IMR-90 (cell line): ENCODE measurements around the gene SCLY. TPM values are rescaled to one million over a fixed set of nuclear protein-coding genes. Genes with fewer than 3 reads are reported as not detected.

Source experiments
- ATAC-seq: fragments of 200-7000 bp; cut with Tn5 transposase; 2 replicates; pipeline ENCODE4 v1.9.1; 2020; ENCODE audit warnings: low read depth, mild to moderate bottlenecking, moderate library complexity
- BruUV-seq: library from RNA; stranded (reverse); fragments of 400-500 nt; replicated peaks from 2 replicates; lab custom pipeline; 2021; lab: Mats Ljungman, UMichigan
- CTCF ChIA-PET: fragments of 300-600 bp; formaldehyde crosslinking; extraction: SDS; loops from one replicate; lab custom pipeline; 2021; ENCODE audit warnings: antibody characterized with exemption; lab: Yijun Ruan, JAX
- POLR2A ChIA-PET: fragments of 300-600 bp; sonication (Branson Sonifier 250); formaldehyde crosslinking; loops from one replicate; lab custom pipeline; 2022; ENCODE audit warnings: antibody characterized with exemption; ENCODE audit not compliant: unreplicated experiment; lab: Charles Lee
- DNase-seq: peaks from one replicate; pipeline ENCODE4 v3.0.0; 2013
- H2AFZ ChIP-seq: replicated peaks from 2 replicates; pipeline ENCODE3; 2013; ENCODE audit warnings: low read length, mild to moderate bottlenecking; ENCODE audit not compliant: poor library complexity
- H2AK5ac ChIP-seq: 2 replicates; pipeline ENCODE4 v1.6.1; 2013; ENCODE audit warnings: low read depth, low read length, inconsistent platforms
- H2AK9ac ChIP-seq: replicated peaks from 2 replicates; pipeline ENCODE3; 2013; ENCODE audit warnings: mild to moderate bottlenecking, low read depth, low read length, moderate library complexity; ENCODE audit not compliant: poor library complexity
- H2BK120ac ChIP-seq: 2 replicates; pipeline ENCODE4 v1.6.1; 2013; ENCODE audit warnings: low read depth, low read length, inconsistent platforms
- H2BK15ac ChIP-seq: 3 replicates; pipeline ENCODE4 v1.6.1; 2013; ENCODE audit warnings: low read depth, low read length, inconsistent platforms
- H2BK20ac ChIP-seq: 2 replicates; pipeline ENCODE4 v1.6.1; 2013; ENCODE audit warnings: low read depth, mild to moderate bottlenecking, inconsistent platforms, low read length, moderate library complexity
- H2BK5ac ChIP-seq: 2 replicates; pipeline ENCODE4 v1.6.1; 2013; ENCODE audit warnings: mild to moderate bottlenecking, low read depth, low read length, inconsistent platforms; ENCODE audit not compliant: poor library complexity, severe bottlenecking
- H3K14ac ChIP-seq: replicated peaks from 2 replicates; pipeline ENCODE4 v1.6.1; 2013; ENCODE audit warnings: low read depth, low read length, inconsistent platforms
- H3K18ac ChIP-seq: 2 replicates; pipeline ENCODE4 v1.6.1; 2013; ENCODE audit warnings: low read depth, low read length, control low read depth
- H3K23ac ChIP-seq: 2 replicates; pipeline ENCODE4 v1.6.1; 2013; ENCODE audit warnings: low read depth, low read length, inconsistent platforms
- H3K27ac ChIP-seq: 2 replicates; pipeline ENCODE4 v1.5.1; 2013; ENCODE audit warnings: mild to moderate bottlenecking, control low read depth, low read length; ENCODE audit not compliant: insufficient read depth
- H3K27me3 ChIP-seq: 2 replicates; pipeline ENCODE4 v1.6.1; 2013; ENCODE audit warnings: low read length; ENCODE audit not compliant: control insufficient read depth, insufficient read depth
- H3K36me3 ChIP-seq: 2 replicates; pipeline ENCODE4 v1.6.1; 2013; ENCODE audit warnings: low read length, mixed read lengths; ENCODE audit not compliant: control insufficient read depth, insufficient read depth
- H3K4ac ChIP-seq: 2 replicates; pipeline ENCODE4 v1.6.1; 2013; ENCODE audit warnings: low read depth, low read length, inconsistent platforms
- H3K4me1 ChIP-seq: 2 replicates; pipeline ENCODE4 v1.6.1; 2013; ENCODE audit warnings: low read length, mixed read lengths; ENCODE audit not compliant: control insufficient read depth, insufficient read depth
- H3K4me2 ChIP-seq: 2 replicates; pipeline ENCODE4 v1.6.1; 2013; ENCODE audit warnings: low read depth, mild to moderate bottlenecking, control low read depth, low read length, moderate library complexity
- H3K4me3 ChIP-seq: 2 replicates; pipeline ENCODE4 v1.5.1; 2013; ENCODE audit warnings: low read depth, mild to moderate bottlenecking, control low read depth, low read length, moderate library complexity; ENCODE audit not compliant: insufficient read depth
- H3K56ac ChIP-seq: 2 replicates; pipeline ENCODE4 v1.6.1; 2013; ENCODE audit warnings: low read length, inconsistent platforms; ENCODE audit not compliant: insufficient read depth; ENCODE audit errors: extremely low read depth
- H3K79me1 ChIP-seq, 2 experiments: 2 replicates each; pipeline ENCODE4 v1.6.1; 2013; ENCODE audit warnings: low read length in 2 of 2, inconsistent platforms in 1 of 2, low read depth in 1 of 2
- H3K9ac ChIP-seq: 2 replicates; pipeline ENCODE4 v1.6.1; 2013; ENCODE audit warnings: low read depth, low read length, control low read depth
- H3K9me1 ChIP-seq: 2 replicates; pipeline ENCODE4 v1.6.1; 2013; ENCODE audit warnings: low read length, inconsistent platforms; ENCODE audit not compliant: insufficient read depth
- H3K9me3 ChIP-seq: 2 replicates; pipeline ENCODE4 v1.6.1; 2013; ENCODE audit warnings: low read length; ENCODE audit not compliant: control insufficient read depth, insufficient read depth
- H4K20me1 ChIP-seq: 2 replicates; pipeline ENCODE4 v1.6.1; 2013; ENCODE audit warnings: low read length, inconsistent platforms; ENCODE audit not compliant: insufficient read depth
- H4K5ac ChIP-seq: 2 replicates; pipeline ENCODE4 v1.6.1; 2013; ENCODE audit warnings: mild to moderate bottlenecking, low read depth, low read length, control low read depth
- H4K8ac ChIP-seq, 2 experiments: 2 replicates each; pipeline ENCODE4 v1.6.1; 2013; ENCODE audit warnings: low read depth in 2 of 2, low read length in 2 of 2, control low read depth in 1 of 2, inconsistent platforms in 1 of 2
- H4K91ac ChIP-seq: 2 replicates; pipeline ENCODE4 v1.6.1; 2013; ENCODE audit warnings: low read depth, low read length, inconsistent platforms; ENCODE audit not compliant: insufficient read depth
- BHLHE40 ChIP-seq: fragments of 150-350 bp; IDR thresholded peaks from 2 replicates; pipeline ENCODE4 v1.6.1; 2016; ENCODE audit warnings: mild to moderate bottlenecking, low read depth, low read length
- CEBPB ChIP-seq: IDR thresholded peaks from 2 replicates; pipeline ENCODE4 v1.6.1; 2012; ENCODE audit warnings: low read depth, low read length, improper control_type of control experiment
- CHD1 ChIP-seq: IDR thresholded peaks from 2 replicates; pipeline ENCODE4 v1.6.1; 2012; ENCODE audit warnings: low read depth, low read length, improper control_type of control experiment
- FOS ChIP-seq: fragments of 150-350 bp; IDR thresholded peaks from 2 replicates; pipeline ENCODE4 v1.6.1; 2016; ENCODE audit warnings: low read depth, low read length
- MAFK ChIP-seq: IDR thresholded peaks from 2 replicates; pipeline ENCODE4 v1.6.1; 2012; ENCODE audit warnings: low read depth, low read length, improper control_type of control experiment
- MAZ ChIP-seq: IDR thresholded peaks from 2 replicates; pipeline ENCODE4 v1.6.1; 2012; ENCODE audit warnings: low read depth, mild to moderate bottlenecking, low read length, improper control_type of control experiment, moderate library complexity, borderline replicate concordance
- MXI1 ChIP-seq: IDR thresholded peaks from 2 replicates; pipeline ENCODE4 v1.6.1; 2012; ENCODE audit warnings: low read depth, mild to moderate bottlenecking, low read length, moderate library complexity, borderline replicate concordance
- NFE2L2 ChIP-seq: fragments of 150-350 bp; IDR thresholded peaks from 2 replicates; pipeline ENCODE4 v1.6.1; 2016; ENCODE audit warnings: low read depth, mild to moderate bottlenecking, low read length
- POLR2A ChIP-seq: IDR thresholded peaks from 2 replicates; pipeline ENCODE4 v1.6.1; 2012; ENCODE audit warnings: mild to moderate bottlenecking, low read depth, low read length
- RAD21 ChIP-seq: IDR thresholded peaks from 2 replicates; pipeline ENCODE4 v1.6.1; 2012; ENCODE audit warnings: low read length, improper control_type of control experiment
- RCOR1 ChIP-seq: IDR thresholded peaks from 2 replicates; pipeline ENCODE4 v1.6.1; 2012; ENCODE audit warnings: mild to moderate bottlenecking, low read length, improper control_type of control experiment; ENCODE audit not compliant: insufficient replicate concordance
- RFX5 ChIP-seq: IDR thresholded peaks from 2 replicates; pipeline ENCODE4 v1.8.0; 2012; ENCODE audit warnings: low read depth, mild to moderate bottlenecking, low read length, moderate library complexity
- SMC3 ChIP-seq: fragments of 150-350 bp; IDR thresholded peaks from 2 replicates; pipeline ENCODE4 v1.6.1; 2016; ENCODE audit warnings: low read depth, mild to moderate bottlenecking, antibody characterized with exemption, low read length, moderate library complexity
- WGBS, 2 experiments: methylation state at CpG; one replicate each; pipeline versions ENCODE4 v1.1.5 to v1.1.7; 2013; ENCODE audit warnings: missing lambda C conversion rate in 2 of 2; ENCODE audit not compliant: insufficient read length in 1 of 2; ENCODE audit errors: extremely low coverage in 2 of 2; 5-methylcytosine and 5-hydroxymethylcytosine counted together
- dilution Hi-C: fragments of 300-500 bp; cut with HindIII; formaldehyde crosslinking; loops from one replicate; pipeline ENCODE4 v1.14.3; 2018; ENCODE audit warnings: low sequenced_read_pairs; ENCODE audit not compliant: unreplicated experiment
- in situ Hi-C: fragments of 300-500 bp; cut with MboI; formaldehyde crosslinking; loops from 3 replicates; pipeline ENCODE4 v1.14.3; 2019; ENCODE audit warnings: low sequenced_read_pairs, inconsistent platforms, mixed read lengths
- intact Hi-C: fragments of 100-400 bp; cut with micrococcal nuclease; formaldehyde crosslinking; loops from 2 replicates; pipeline ENCODE4 v1.10.0; 2022
- polyA plus RNA-seq, 3 experiments: library from polyadenylated mRNA; depleted of rRNA; stranded (reverse); fragments of >200 nt; gene quantifications; 2 replicates each; pipeline ENCODE4 v1.2.3, GENCODE V29; 2012; ENCODE audit warnings: low replicate concordance in 1 of 3
- total RNA-seq: library from RNA; depleted of rRNA; stranded (reverse); fragments of >200 nt; gene quantifications from 2 replicates; pipeline ENCODE4 v1.2.3, GENCODE V29; 2012
- TF ChIP-seq, protein P1 (sequence below): conservative IDR thresholded peaks from 2 replicates; pipeline ENCODE4 v1.5.1; 2012; ENCODE audit warnings: mild to moderate bottlenecking, low read depth, low read length, improper control_type of control experiment
- TF ChIP-seq, protein P2 (sequence below): fragments of 150-350 bp; IDR thresholded peaks from 2 replicates; pipeline ENCODE4 v1.6.1; 2017; ENCODE audit warnings: mild to moderate bottlenecking, antibody characterized with exemption, low read length, low read depth
- TF ChIP-seq, protein P3 (sequence below): fragments of 150-350 bp; IDR thresholded peaks from 2 replicates; pipeline ENCODE4 v1.6.1; 2016; ENCODE audit warnings: low read depth, mild to moderate bottlenecking, low read length, moderate library complexity, borderline replicate concordance

Gene SCLY
- total and polyA plus RNA-seq, 2 of the 4 experiments (the other 2 are of a cell fraction) = 8.6 to 10.5 TPM

DNA sequence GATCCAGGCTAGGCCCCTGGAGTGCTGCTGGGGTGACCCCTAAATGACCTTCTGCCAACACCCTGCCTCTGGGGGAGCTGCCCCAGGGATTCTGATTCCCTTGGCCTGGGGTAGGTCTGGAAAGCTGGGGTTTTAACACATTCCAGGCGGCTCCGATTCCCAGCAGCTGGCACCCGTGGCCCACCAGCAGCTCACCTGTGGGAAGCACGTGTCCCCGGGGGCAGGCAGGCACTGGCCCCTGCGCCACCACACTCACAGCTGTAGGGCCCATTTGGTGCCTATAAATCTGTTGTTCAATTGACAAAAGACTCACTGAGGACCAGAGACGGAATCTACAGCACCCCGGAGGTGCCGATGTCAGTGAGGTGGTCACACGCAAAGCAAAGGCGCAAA lies 73.6 kb downstream of the SCLY start:
- dilution Hi-C loops (no loop called here), in situ Hi-C loops (no loop called here), intact Hi-C loops (no loop called here)
- H2AK5ac ChIP-seq = no peak overlapping the region
- ATAC-seq (no peak), DNase-seq (no peak)
- no peak overlapping the region for H3K4ac ChIP-seq
- H3K27me3 ChIP-seq = no peaks in the 10 kb centered on the region
- CTCF ChIA-PET = no interaction called here
- H2BK5ac ChIP-seq = no peak overlapping the region
- H3K4me1 ChIP-seq = peaks cover 7% of the 10 kb centered on the region
- H3K23ac ChIP-seq = no peak overlapping the region
- no peak overlapping the region for H4K5ac ChIP-seq
- POLR2A ChIA-PET = no interaction called here
- no peak overlapping the region for H3K4me2 ChIP-seq
- WGBS, 2 experiments = 93% methylated on average over 5 of the region's 11 CpGs; no CpG with 5 or more reads in 1 of the 2 experiments
- no peak overlapping the region for H4K91ac ChIP-seq
- no peak overlapping the region for H2BK120ac ChIP-seq
- H2BK15ac ChIP-seq = no peak overlapping the region
- H3K4me3 ChIP-seq = no peak overlapping the region
- no peak overlapping the region for H3K9ac ChIP-seq
- H3K14ac ChIP-seq = no peak overlapping the region
- H3K9me3 ChIP-seq = no peaks in the 10 kb centered on the region
- H2AFZ ChIP-seq = no peak overlapping the region
- H2AK9ac ChIP-seq = no peak overlapping the region
- no peaks in the 10 kb centered on the region for H4K20me1 ChIP-seq
- no peak overlapping the region for H3K18ac ChIP-seq
- BruUV-seq = no TSS peak
- H3K79me1 ChIP-seq = no peaks in the 10 kb centered on the region
- H3K27ac ChIP-seq = no peak overlapping the region
- no peak overlapping the region for H4K8ac ChIP-seq
- no peak overlapping the region for H2BK20ac ChIP-seq
- H3K36me3 ChIP-seq = no peaks in the 10 kb centered on the region
- no peak overlapping the region for H3K56ac ChIP-seq
- H3K9me1 ChIP-seq = 0 out of 2 replicates have a peak, but pooled peaks cover 5% of the 10 kb centered on the region
- TF ChIP-seq MXI1 (no peak), MAZ (no peak), MAFK (no peak), SMC3 (no peak), RCOR1 (no peak), RFX5 (no peak), POLR2A (no peak), BHLHE40 (no peak), CHD1 (no peak), NFE2L2 (no peak), RAD21 (no peak), FOS (no peak), CEBPB (no peak)
- TF ChIP-seq, protein P1, sequence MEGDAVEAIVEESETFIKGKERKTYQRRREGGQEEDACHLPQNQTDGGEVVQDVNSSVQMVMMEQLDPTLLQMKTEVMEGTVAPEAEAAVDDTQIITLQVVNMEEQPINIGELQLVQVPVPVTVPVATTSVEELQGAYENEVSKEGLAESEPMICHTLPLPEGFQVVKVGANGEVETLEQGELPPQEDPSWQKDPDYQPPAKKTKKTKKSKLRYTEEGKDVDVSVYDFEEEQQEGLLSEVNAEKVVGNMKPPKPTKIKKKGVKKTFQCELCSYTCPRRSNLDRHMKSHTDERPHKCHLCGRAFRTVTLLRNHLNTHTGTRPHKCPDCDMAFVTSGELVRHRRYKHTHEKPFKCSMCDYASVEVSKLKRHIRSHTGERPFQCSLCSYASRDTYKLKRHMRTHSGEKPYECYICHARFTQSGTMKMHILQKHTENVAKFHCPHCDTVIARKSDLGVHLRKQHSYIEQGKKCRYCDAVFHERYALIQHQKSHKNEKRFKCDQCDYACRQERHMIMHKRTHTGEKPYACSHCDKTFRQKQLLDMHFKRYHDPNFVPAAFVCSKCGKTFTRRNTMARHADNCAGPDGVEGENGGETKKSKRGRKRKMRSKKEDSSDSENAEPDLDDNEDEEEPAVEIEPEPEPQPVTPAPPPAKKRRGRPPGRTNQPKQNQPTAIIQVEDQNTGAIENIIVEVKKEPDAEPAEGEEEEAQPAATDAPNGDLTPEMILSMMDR = no peak
- TF ChIP-seq, protein P2, sequence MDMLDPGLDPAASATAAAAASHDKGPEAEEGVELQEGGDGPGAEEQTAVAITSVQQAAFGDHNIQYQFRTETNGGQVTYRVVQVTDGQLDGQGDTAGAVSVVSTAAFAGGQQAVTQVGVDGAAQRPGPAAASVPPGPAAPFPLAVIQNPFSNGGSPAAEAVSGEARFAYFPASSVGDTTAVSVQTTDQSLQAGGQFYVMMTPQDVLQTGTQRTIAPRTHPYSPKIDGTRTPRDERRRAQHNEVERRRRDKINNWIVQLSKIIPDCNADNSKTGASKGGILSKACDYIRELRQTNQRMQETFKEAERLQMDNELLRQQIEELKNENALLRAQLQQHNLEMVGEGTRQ = no peak
- TF ChIP-seq, protein P3, sequence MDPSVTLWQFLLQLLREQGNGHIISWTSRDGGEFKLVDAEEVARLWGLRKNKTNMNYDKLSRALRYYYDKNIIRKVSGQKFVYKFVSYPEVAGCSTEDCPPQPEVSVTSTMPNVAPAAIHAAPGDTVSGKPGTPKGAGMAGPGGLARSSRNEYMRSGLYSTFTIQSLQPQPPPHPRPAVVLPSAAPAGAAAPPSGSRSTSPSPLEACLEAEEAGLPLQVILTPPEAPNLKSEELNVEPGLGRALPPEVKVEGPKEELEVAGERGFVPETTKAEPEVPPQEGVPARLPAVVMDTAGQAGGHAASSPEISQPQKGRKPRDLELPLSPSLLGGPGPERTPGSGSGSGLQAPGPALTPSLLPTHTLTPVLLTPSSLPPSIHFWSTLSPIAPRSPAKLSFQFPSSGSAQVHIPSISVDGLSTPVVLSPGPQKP = no peak
